Measurements from ENCODE around the gene PSORS1C2. TPM values are rescaled to one million over a fixed set of nuclear protein-coding genes. Genes with fewer than 3 reads are reported as not detected.

PSORS1C2 gene
- total and polyA plus RNA-seq, 2 donors (not counting 3 experiments of a cell fraction or from before 2014, with no cell fraction given): not detected

- POLR2A ChIA-PET: no interaction called here
Measured at GRCh38 chr6:31152781-31153180, 13.9 kb upstream of the PSORS1C2 start.

More at GRCh38 chr6:31152781-31153180, 13.9 kb upstream of the PSORS1C2 start:
- H3K4me1 ChIP-seq (ENCODE audit: control insufficient read depth, extremely low read depth, insufficient read depth, low read length): no peaks in the 10 kb centered on the region
- BruUV-seq (replicated peaks): no TSS peak
- H4K20me1 ChIP-seq (replicated peaks; ENCODE audit: control insufficient read depth, extremely low read depth, insufficient read depth, low read length): no peaks in the 10 kb centered on the region
- no peak overlapping the region for H3K9ac ChIP-seq (replicated peaks; ENCODE audit: extremely low read depth, insufficient read depth, low read length)
- TF ChIP-seq CTCF (IDR thresholded peaks at IDR 0.05; ENCODE audit: extremely low read depth in 1 of 2, insufficient read depth in 1 of 2, low read depth in 1 of 2, low read length in 2 of 2): no peak
- TF ChIP-seq MAX (IDR thresholded peaks at IDR 0.05; ENCODE audit: insufficient read depth, insufficient read length): no peak
- no peak for TF ChIP-seq POLR2A (IDR thresholded peaks at IDR 0.05; ENCODE audit: low read depth, low read length)
- TF ChIP-seq EZH2 (IDR thresholded peaks at IDR 0.05; ENCODE audit: borderline replicate concordance, low read depth, low read length, severe bottlenecking): no peak
- no peak for TF ChIP-seq GATA2 (IDR thresholded peaks at IDR 0.05; ENCODE audit: insufficient read depth, insufficient read length, low read depth, low read length)
- TF ChIP-seq MYC (IDR thresholded peaks at IDR 0.05; ENCODE audit: low read depth, low read length): no peak
- no peak for TF ChIP-seq JUN (IDR thresholded peaks at IDR 0.05; ENCODE audit: borderline replicate concordance, insufficient read depth, insufficient read length, low read depth)
- TF ChIP-seq POLR2AphosphoS5 (IDR thresholded peaks at IDR 0.05; ENCODE audit: insufficient read depth, low read depth, low read length): no peak
- no peak for TF ChIP-seq FOS (IDR thresholded peaks at IDR 0.05; ENCODE audit: borderline replicate concordance, insufficient read depth, low read length)
- DNase-seq (ENCODE audit: low read depth, low spot score): no peak
- no peak overlapping the region for H3K4me2 ChIP-seq (ENCODE audit: insufficient read depth, low read length)
- dilution Hi-C loops (cut with MboI; ENCODE audit: extremely low pct_ligation_motif_present, low sequenced_read_pairs): no loop called here
- no peaks in the 10 kb centered on the region for H3K9me1 ChIP-seq (replicated peaks; ENCODE audit: control insufficient read depth, extremely low read depth, insufficient read depth, low read length)
- no peak overlapping the region for H3K4me3 ChIP-seq (replicated peaks in 1 of 3; ENCODE audit: insufficient read depth in 1 of 3, low read depth in 1 of 3, low read length in 3 of 3)
- no peak overlapping the region for H3K27ac ChIP-seq (ENCODE audit: insufficient read depth, low read depth, low read length)
- CTCF ChIA-PET: interaction anchor here (1.0 to 1.3 kb wide), 2 partner anchors 9 to 15 kb away, joined by 3 to 7 read pairs; no protein-coding TSS in a partner anchor
- H3K27me3 ChIP-seq (ENCODE audit: control insufficient read depth in 2 of 2, insufficient read depth in 2 of 2, low read length in 2 of 2): no peaks in the 10 kb centered on the region
- H3K9me3 ChIP-seq (replicated peaks; ENCODE audit: control insufficient read depth, insufficient read depth, low read length): no peaks in the 10 kb centered on the region
- H3K79me2 ChIP-seq (ENCODE audit: control insufficient read depth, insufficient read depth, low read length): no peaks in the 10 kb centered on the region
- FAIRE-seq: no peak
- no peak overlapping the region for H2AFZ ChIP-seq (ENCODE audit: low read depth, low read length)
- peaks cover 0 to 7% of the 10 kb centered on the region in 2 experiments for H3K36me3 ChIP-seq (ENCODE audit: control insufficient read depth in 2 of 2, extremely low read depth in 1 of 2, insufficient read depth in 2 of 2, low read length in 2 of 2)
- intact Hi-C loops (cut with micrococcal nuclease): no loop called here
